OCI-LY3 (cell line): ENCODE data around the gene RGSL1.

Experiments
- H2AFZ ChIP-seq: fragments of 200-600, 300-600 bp; shearing (Covaris generic); 2 replicates; pipeline ENCODE4 v1.6.0; 2014; ENCODE audit warnings: antibody characterized with exemption, low read depth, low read length
- H3K27ac ChIP-seq: fragments of 200-600, 300-600 bp; sonication (generic); 2 replicates; pipeline ENCODE4 v1.5.1; 2014; ENCODE audit warnings: mild to moderate bottlenecking, low read length, moderate library complexity, mixed read lengths
- H3K27me3 ChIP-seq: fragments of 200-600, 300-600 bp; sonication (generic); 2 replicates; pipeline ENCODE4 v1.6.1; 2014; ENCODE audit warnings: low read depth, low read length, mixed read lengths
- H3K36me3 ChIP-seq: fragments of 200-600, 300-600 bp; sonication (generic); replicated peaks from 2 replicates; pipeline ENCODE3; 2014; ENCODE audit warnings: low read depth, low read length, mixed read lengths
- H3K4me1 ChIP-seq: fragments of 300-600, 200-600 bp; sonication (generic); 2 replicates; pipeline ENCODE4 v1.6.1; 2014; ENCODE audit warnings: low read length, mixed read lengths
- H3K4me2 ChIP-seq: fragments of 200-600, 300-600 bp; sonication (generic); 2 replicates; pipeline ENCODE4 v1.6.1; 2014; ENCODE audit warnings: low read length, mixed read lengths
- H3K4me3 ChIP-seq: fragments of 300-600, 200-600 bp; sonication (generic); 2 replicates; pipeline ENCODE4 v1.5.1; 2014; ENCODE audit warnings: antibody characterized with exemption, mild to moderate bottlenecking, low read length, moderate library complexity
- H3K79me2 ChIP-seq: fragments of 300-600, 200-600 bp; shearing (Covaris generic); 2 replicates; pipeline ENCODE4 v1.6.1; 2014; ENCODE audit warnings: mild to moderate bottlenecking, low read length, mixed read lengths
- H3K9ac ChIP-seq: fragments of 300-600, 200-600 bp; shearing (Covaris generic); 2 replicates; pipeline ENCODE4 v1.6.0; 2014; ENCODE audit warnings: mild to moderate bottlenecking, low read length, moderate library complexity
- H3K9me3 ChIP-seq: fragments of 200-600, 300-600 bp; shearing (Covaris generic); 2 replicates; pipeline ENCODE4 v1.6.1; 2014; ENCODE audit warnings: low read length, mixed read lengths; ENCODE audit not compliant: insufficient read depth
- H4K20me1 ChIP-seq: fragments of 200-600, 300-600 bp; sonication (generic); 2 replicates; pipeline ENCODE4 v1.6.1; 2016; ENCODE audit warnings: low read length, mixed read lengths; ENCODE audit not compliant: insufficient read depth
- CTCF ChIP-seq: fragments of 200-600, 300-600 bp; sonication (generic); IDR thresholded peaks from 2 replicates; pipeline ENCODE4 v1.5.1; 2014; ENCODE audit warnings: antibody characterized with exemption, low read length, low read depth
- EZH2phosphoT487 ChIP-seq: fragments of 200-600 bp; shearing (Covaris generic); IDR thresholded peaks from 2 replicates; pipeline ENCODE4 v1.6.1; 2018; ENCODE audit warnings: antibody characterized with exemption, mixed run types, low read depth

RGSL1 gene

GRCh38 chr1:182599339-182599738 lies 149.4 kb downstream of the RGSL1 start:
- Histone ChIP-seq H3K79me2 (peaks cover 11% of the 10 kb centered on the region), H3K9ac (no peak overlapping the region), H4K20me1 (no peaks in the 10 kb centered on the region), H3K27me3 (no peaks in the 10 kb centered on the region), H3K4me3 (no peak overlapping the region), H3K4me2 (no peak overlapping the region), H3K9me3 (no peaks in the 10 kb centered on the region), H3K27ac (no peak overlapping the region), H3K36me3 (peaks cover 33% of the 10 kb centered on the region), H3K4me1 (peaks cover 20% of the 10 kb centered on the region), H2AFZ (no peak overlapping the region)
- TF ChIP-seq CTCF (peak; percentile 49), EZH2phosphoT487 (no peak)

GRCh38 chr1:182600036-182600713 lies 150.2 kb downstream of the RGSL1 start:
- H3K4me2 ChIP-seq = no peak overlapping the region
- H4K20me1 ChIP-seq = no peaks in the 10 kb centered on the region
- H3K36me3 ChIP-seq = peaks cover 33% of the 10 kb centered on the region
- no peaks in the 10 kb centered on the region for H3K9me3 ChIP-seq
- H3K4me1 ChIP-seq = peaks cover 25% of the 10 kb centered on the region
- H3K4me3 ChIP-seq = no peak overlapping the region
- H3K27ac ChIP-seq = no peak overlapping the region
- TF ChIP-seq CTCF = no peak
- no peak for TF ChIP-seq EZH2phosphoT487
- no peak overlapping the region for H3K9ac ChIP-seq
- peaks cover 2% of the 10 kb centered on the region for H3K27me3 ChIP-seq
- H3K79me2 ChIP-seq = peaks cover 11% of the 10 kb centered on the region
- H2AFZ ChIP-seq = no peak overlapping the region

- H3K27me3 ChIP-seq = peaks cover 7% of the 10 kb centered on the region
- H4K20me1 ChIP-seq = no peaks in the 10 kb centered on the region
- no peak overlapping the region for H3K4me3 ChIP-seq
- no peak overlapping the region for H3K9ac ChIP-seq
- TF ChIP-seq CTCF (no peak), EZH2phosphoT487 (no peak)
- H3K4me2 ChIP-seq = no peak overlapping the region
- H3K27ac ChIP-seq = no peak overlapping the region
- no peak overlapping the region for H2AFZ ChIP-seq
- H3K79me2 ChIP-seq = peaks cover 11% of the 10 kb centered on the region
- peaks cover 20% of the 10 kb centered on the region for H3K4me1 ChIP-seq
- H3K9me3 ChIP-seq = no peaks in the 10 kb centered on the region
- H3K36me3 ChIP-seq = peaks cover 33% of the 10 kb centered on the region
Measured at GRCh38 chr1:182600745-182601415, 150.9 kb downstream of the RGSL1 start.

GRCh38 chr1:182601416-182601786 lies 151.5 kb downstream of the RGSL1 start:
- H3K9me3 ChIP-seq = no peaks in the 10 kb centered on the region
- H3K27ac ChIP-seq = no peak overlapping the region
- peaks cover 8% of the 10 kb centered on the region for H3K27me3 ChIP-seq
- H3K36me3 ChIP-seq = peaks cover 33% of the 10 kb centered on the region
- H3K4me1 ChIP-seq = peaks cover 18% of the 10 kb centered on the region
- H3K4me3 ChIP-seq = no peak overlapping the region
- no peak overlapping the region for H3K9ac ChIP-seq
- TF ChIP-seq EZH2phosphoT487 (no peak), CTCF (peak; percentile 97)
- H3K4me2 ChIP-seq = no peak overlapping the region
- H3K79me2 ChIP-seq = peaks cover 11% of the 10 kb centered on the region
- no peaks in the 10 kb centered on the region for H4K20me1 ChIP-seq
- no peak overlapping the region for H2AFZ ChIP-seq
